NK-92 (cell line): ENCODE data around the gene MFRP.
A peak's percentile ranks its signal among the peaks of the same experiment; 100 is the strongest.
"Not testable (repeated sequence)": the region's sequence is repeated elsewhere in the genome, so short reads cannot be mapped to it uniquely, and the experiment has no call there.

Experiments
- DNase-seq: peaks from one replicate; lab custom pipeline; 2025; ENCODE audit not compliant: unreplicated experiment; lab: John Stamatoyannopoulos, UW

MFRP gene

GRCh38 chr11:119346605-119347004, at the start of gene MFRP:
Gene MFRP, minus strand, starts transcription at chr11:119346705. Its CDS starts 192 bp downstream, at chr11:119346513.
- no peak for DNase-seq

DNA sequence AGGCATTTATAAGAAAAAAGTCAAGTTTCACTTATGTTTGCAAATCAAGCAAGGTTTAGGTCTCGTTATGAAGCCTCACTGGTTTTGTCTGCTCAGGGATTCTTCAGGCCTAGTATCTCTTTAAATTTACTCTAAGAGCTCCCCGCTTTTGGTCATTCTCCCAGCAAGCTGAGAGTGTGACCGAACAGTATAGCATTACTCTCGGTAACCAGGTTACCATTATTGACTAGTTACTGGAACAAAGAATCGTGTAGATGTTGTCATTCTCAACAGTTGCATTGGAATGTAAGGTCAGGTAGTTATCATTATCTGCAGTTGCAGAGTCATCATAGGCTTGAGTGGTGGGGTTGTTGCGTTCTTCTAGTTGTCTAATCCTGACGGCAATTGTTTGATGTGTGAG, 44.8 kb upstream of the MFRP start:
- DNase-seq, result no peak

GRCh38 chr11:119389611-119390254, 43.2 kb upstream of the MFRP start:
- no peak for DNase-seq

- DNase-seq, result no peak
Observed at GRCh38 chr11:119388103-119388502, 41.6 kb upstream of the MFRP start.

- no peak for DNase-seq
Observed at GRCh38 chr11:119384332-119384731, 37.8 kb upstream of the MFRP start.

DNA sequence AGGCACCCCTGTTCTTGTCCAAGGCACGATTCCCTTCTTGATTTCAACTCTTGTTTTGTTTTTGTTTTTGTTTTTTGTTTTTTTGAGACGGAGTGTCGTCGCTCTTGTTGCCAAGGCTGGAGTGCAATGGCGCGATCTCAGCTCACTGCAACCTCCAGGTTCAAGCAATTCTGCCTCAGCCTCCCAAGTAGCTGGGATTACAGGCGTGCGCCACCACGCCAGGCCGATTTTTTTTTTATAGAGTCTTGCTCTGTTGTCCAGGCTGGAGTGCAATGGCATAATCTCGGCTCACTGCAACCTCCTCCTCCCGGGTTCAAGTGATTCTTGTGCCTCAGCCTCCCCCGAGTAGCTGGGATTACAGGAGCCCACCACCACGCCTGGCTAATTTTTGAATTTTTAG, 36.0 kb upstream of the MFRP start:
- not testable (repeated sequence) for DNase-seq

DNA sequence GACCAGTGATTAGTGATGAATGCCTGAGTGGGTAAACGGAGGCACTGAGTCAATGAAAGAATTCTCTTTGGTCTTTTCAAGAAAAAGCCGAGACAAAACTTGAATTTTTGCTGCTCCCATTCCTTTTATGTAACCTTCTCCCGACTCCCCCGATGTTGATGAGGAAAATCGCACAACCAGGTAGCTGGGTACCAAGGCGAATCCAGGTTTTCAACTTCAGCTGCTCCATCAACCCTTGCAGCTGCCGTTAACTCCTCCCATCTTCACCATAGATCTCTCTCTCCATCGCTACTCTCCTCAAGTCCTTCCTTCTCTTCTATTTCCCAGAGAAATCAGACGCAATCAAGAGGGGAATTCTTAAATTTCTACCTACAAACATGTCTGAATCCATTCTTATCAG, 35.6 kb upstream of the MFRP start:
- no peak for DNase-seq

DNA sequence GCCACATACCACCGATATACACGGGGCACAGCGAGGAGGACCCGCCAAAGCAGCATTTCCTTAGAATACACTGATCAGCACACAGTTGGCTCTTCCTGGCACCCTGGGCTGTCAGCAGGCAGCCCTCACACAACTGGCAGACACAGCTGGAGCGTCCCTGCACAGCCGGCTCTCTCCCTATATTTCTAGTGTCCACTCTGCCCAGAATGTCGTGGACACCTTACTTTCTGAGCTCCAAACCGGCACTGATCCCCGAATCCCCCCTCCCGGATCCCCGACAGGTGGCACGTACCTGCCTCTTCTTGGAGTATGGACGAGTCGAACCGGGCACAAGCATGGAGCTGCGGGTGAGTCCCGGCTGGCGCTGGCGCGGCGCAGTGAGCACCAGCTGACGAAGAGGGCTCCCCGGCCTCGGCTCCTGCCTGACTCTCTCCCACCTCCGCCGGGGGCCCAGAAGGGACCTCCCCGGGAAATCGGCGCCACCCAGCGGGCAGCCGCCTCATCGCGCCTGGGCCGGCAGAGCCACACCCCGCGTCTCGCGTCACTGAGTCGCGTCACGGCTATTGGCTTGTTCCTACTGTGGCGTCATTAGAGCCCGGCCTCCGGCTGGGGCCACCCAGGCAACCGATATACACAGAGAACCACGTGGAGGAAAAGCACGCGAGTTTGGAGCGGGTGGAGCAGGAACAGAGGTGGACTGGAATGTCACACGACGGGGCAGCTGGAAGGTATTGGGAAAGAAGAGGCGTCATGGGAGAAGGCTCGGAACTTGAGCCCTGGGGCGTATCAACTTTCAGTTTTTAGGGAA, 34.9 kb upstream of the MFRP start, which contains the start of gene USP2:
TSS of gene USP2 (minus strand) at position 510 of the 808 bp plus-strand sequence. CDS start 8,210 bp downstream, outside the sequence.
- DNase-seq, result peak; percentile 55

DNA sequence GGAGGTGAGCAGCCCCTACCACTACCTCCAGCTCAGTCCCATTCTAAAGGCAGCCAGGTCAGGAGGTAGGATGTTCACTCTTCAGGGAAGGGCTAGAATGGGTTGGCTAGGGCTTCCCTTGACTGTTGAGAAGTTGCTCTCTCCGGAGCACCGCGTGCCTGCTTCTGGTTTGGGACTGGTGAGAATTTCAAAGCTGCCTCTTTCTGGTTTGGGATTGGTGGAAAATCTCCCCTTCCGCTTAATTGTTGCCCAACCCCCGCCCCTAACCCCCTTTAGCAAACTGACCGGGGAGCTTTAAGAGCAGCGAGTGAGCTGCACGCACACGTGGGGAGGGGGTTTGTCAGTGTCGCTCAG, 34.3 kb upstream of the MFRP start:
- no peak for DNase-seq

- no peak for DNase-seq
Observed at GRCh38 chr11:119380160-119380826, 33.8 kb upstream of the MFRP start.

DNA sequence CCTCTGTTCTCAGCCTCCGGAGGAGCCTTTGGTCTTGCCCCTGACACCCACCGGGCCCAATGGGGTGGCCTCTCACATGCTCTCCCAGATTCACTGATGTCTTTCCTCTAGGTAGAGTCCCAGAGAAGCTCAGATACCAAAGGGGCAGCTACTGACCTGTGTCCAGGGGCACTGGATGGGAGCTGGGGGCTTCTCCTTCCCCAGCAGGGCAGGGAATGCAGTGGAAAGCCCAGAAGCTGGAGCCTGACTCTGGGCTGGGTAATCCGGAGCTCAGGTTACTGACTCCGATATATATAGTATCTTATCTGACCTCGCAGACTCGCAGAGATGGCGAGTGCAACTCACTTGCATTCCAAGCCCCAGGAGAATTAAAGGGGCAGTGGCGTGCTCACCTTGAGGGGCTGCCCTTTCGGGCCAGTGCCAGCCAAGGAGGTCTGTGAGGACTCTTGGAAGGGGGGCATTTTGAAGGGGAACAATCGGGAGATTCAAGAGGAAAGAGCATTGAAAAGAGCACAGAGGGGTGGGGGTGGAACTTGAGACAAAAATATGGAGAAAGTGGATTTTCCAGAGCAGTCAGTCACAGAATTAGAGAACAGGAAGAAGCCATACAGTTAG, 32.5 kb upstream of the MFRP start:
- DNase-seq, result no peak

DNA sequence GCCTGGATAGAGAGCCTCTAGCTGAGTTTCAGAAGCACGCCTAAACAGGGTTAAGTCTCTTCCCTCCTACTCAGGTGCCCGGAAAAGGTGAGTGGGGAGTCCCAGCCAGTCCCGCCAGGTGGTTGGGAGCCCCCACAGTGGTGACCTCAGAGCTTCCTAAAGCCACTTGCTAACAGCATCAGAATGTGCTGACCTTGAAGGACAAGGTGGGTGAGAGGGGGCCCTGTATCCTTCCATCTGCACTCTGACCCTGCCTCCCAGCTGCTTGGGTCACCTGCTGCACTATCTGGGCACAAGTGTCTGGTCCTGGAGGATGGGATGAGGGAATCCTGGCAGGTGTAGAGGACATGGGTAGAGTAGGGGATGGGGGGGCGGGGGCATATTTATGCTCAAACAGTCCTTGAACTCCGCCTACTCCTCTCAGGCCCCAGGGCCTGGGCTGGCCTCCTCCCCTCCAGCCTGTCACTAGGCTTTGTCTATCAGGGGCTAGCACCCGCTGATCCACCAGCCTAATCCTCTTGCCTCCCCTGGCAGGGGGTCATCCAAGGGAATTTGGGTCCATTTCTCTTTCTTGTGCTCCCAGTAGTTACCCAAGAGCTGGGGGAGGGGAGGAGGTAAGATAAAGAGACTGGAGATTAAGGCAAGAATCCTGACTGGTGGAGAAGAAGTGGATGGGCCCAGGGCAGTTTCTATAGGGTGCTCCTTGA, 31.6 kb upstream of the MFRP start:
- DNase-seq, result no peak

DNA sequence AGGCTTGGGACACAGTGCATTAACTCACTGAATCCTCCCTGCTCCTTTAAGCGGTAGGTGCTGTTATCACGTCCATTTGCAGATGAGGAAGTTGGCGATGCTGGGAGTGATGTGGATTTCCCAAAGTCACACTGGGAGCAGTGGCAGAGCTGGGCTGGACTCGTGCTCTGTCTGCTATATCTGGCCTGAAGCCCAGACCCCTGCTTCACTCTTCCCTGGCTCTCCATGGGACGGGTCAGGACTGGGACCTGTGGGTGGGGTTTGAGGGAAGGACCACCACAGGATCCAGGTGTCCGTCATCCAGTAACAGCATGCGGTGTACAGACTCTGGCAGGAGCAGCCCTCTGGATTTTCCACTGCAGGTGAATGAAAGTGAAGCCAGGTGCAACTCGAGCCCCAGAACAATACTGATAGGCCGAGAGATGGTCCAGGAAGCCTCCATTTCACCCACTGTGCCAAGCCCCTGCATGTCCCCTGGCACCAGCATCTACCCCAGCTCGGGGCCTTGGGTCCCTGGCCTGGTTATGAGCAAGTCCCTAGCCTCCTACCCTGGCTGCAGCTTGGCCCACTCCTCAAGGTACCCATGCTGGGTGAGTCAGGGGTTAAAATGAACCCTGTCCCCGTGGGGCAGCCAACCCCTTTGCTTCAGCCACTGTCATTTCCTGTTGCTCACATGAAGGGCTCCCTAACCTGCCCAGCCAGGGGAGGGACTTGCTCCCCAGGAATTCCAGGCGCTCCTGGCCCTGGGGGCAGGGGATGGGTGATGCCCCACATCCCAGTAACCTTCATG, 30.8 kb upstream of the MFRP start:
- DNase-seq, result no peak

DNA sequence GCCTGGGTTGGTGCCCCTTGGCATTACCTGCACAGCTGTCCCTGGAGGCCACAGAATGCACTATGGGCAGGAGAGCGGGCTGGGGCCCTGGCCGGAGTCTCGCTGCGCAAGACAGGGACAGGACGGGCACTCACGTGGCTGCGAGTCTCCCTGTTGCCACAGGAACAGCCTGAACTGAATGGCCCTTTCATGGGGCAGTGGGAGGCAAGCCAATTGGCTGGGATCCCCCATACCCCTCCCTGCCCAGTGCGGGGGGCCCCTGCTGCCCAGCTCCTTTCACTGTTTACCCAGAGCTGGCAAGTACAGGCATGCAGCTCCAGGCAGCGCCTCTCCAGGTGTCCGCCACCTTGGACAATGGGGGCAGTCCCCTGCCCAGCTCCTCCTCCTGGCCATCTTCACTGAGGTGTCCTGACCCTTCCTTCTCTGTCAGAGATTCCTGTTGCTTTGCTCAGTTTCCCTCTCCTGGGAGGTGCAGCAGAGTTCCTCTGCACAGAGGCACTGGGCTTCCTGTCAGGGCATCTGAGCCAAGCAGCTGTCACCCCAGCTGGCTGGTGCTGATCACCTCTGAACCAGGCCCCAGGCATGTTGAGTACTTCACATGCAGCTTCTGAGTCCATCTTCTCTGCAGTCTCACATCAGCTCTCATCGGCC, 29.8 kb upstream of the MFRP start:
- no peak for DNase-seq

DNA sequence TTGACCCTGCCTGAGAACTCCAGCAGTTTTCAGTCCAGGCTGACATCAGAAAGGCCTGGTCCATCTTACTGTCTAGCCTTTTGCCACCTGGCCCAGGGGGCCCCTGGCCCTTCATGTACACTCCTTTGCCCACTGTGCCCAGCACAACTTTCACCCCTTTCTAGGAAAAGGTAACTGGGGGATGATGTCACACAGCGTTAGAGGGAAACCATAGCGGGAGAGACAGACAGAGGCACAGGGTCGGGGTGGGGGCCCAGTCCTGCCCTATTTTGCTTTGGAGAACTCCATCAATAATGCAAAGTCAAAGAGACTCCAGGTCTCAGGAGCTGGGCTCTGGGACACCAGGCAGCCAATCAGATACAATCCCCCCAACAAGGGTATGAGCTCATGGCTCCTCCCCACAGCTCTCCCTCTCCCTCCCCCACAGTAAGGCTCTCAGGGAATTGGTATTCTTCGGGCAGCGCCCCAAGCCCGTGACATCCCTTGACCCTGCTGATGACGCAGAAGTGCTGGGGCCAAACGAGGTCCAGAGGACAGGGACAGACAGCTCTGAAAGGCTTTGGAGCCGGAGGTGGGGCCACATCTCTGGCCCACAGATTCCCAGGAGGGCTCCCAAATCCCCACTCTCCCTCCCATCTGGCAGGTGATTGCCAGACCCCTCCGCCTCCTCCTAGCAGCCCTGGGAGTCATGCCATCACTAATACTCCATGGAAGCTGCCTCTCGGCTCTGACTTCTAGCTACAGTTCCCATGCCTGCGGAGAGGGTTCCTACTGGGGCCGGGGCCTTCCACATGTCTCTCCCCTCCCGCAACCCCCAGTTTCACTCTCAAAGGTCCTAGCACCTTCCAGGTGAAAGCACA, 29.1 kb upstream of the MFRP start:
- DNase-seq, result no peak

GRCh38 chr11:119374632-119375336, 28.3 kb upstream of the MFRP start:
- DNase-seq, result no peak

GRCh38 chr11:119373921-119374631, 27.6 kb upstream of the MFRP start:
- DNase-seq, result no peak
